ENCODE measurements around the gene TENT4A.

Gene TENT4A

GRCh38 chr5:6727231-6727630, 14.0 kb downstream of the TENT4A start:
- peak overlapping the region; percentile 8; the same call in 1 of the 2 replicates for H3K27ac ChIP-seq
- no peak for TF ChIP-seq CTCF (conservative IDR thresholded peaks at IDR 0.05; ENCODE audit: low read depth)
- no peak for DNase-seq (ENCODE audit: low spot score)
- ChIA-PET POLR2A (ENCODE audit: low non-redundant PET) (no interaction called here), CTCF (interaction anchor here (0.5 kb wide), 1 partner anchor 92 kb away, joined by 3 read pairs; no protein-coding TSS in a partner anchor)

GRCh38 chr5:6728011-6728794, 15.0 kb downstream of the TENT4A start:
- CTCF ChIA-PET, result interaction anchor here (0.5 to 0.6 kb wide), 2 partner anchors 9 to 249 kb away, joined by 3 to 6 read pairs; no protein-coding TSS in a partner anchor
- H3K27ac ChIP-seq, result 0 out of 2 replicates have a peak overlapping the region, but pooled peaks have one; percentile 1
- TF ChIP-seq CTCF (conservative IDR thresholded peaks at IDR 0.05; ENCODE audit: low read depth), result no peak
- POLR2A ChIA-PET (ENCODE audit: low non-redundant PET), result no interaction called here
- no peak for DNase-seq (ENCODE audit: low spot score)

- ChIA-PET CTCF (no interaction called here), POLR2A (ENCODE audit: low non-redundant PET) (interaction anchor here (0.7 kb wide), 1 partner anchor 117 kb away, joined by 3 read pairs; no protein-coding TSS in a partner anchor)
- H3K27ac ChIP-seq, result no peak overlapping the region
- no peak for DNase-seq (ENCODE audit: low spot score)
- TF ChIP-seq CTCF (conservative IDR thresholded peaks at IDR 0.05; ENCODE audit: low read depth), result no peak
Observed at GRCh38 chr5:6728795-6729183, 15.6 kb downstream of the TENT4A start.

GRCh38 chr5:6729386-6730310, 16.4 kb downstream of the TENT4A start:
- H3K27ac ChIP-seq, result peak overlapping the region; percentile 26
- no peak for TF ChIP-seq CTCF (conservative IDR thresholded peaks at IDR 0.05; ENCODE audit: low read depth)
- POLR2A ChIA-PET (ENCODE audit: low non-redundant PET), result interaction anchor here (0.7 kb wide), 1 partner anchor 117 kb away, joined by 3 read pairs; no protein-coding TSS in a partner anchor
- DNase-seq (ENCODE audit: low spot score), result no peak
- CTCF ChIA-PET, result interaction anchor here (0.6 kb wide), 1 partner anchor 74 kb away, joined by 3 read pairs; no protein-coding TSS in a partner anchor

- no peak for TF ChIP-seq CTCF (conservative IDR thresholded peaks at IDR 0.05; ENCODE audit: low read depth)
- CTCF ChIA-PET, result interaction anchor here (0.6 kb wide), 1 partner anchor 74 kb away, joined by 3 read pairs; no protein-coding TSS in a partner anchor
- POLR2A ChIA-PET (ENCODE audit: low non-redundant PET), result no interaction called here
Observed at GRCh38 chr5:6730407-6730806, 17.2 kb downstream of the TENT4A start.

GRCh38 chr5:6730807-6731206, 17.6 kb downstream of the TENT4A start:
- no peak overlapping the region for H3K27ac ChIP-seq
- CTCF ChIA-PET, result interaction anchor here (0.6 kb wide), 1 partner anchor 73 kb away, joined by 3 read pairs; no protein-coding TSS in a partner anchor

More at GRCh38 chr5:6730407-6730806, 17.2 kb downstream of the TENT4A start:
- peak overlapping the region; percentile 26 for H3K27ac ChIP-seq
- no peak for DNase-seq (ENCODE audit: low spot score)

More at GRCh38 chr5:6730807-6731206, 17.6 kb downstream of the TENT4A start:
- no peak for DNase-seq (ENCODE audit: low spot score)
- POLR2A ChIA-PET (ENCODE audit: low non-redundant PET), result no interaction called here
- TF ChIP-seq CTCF (conservative IDR thresholded peaks at IDR 0.05; ENCODE audit: low read depth), result no peak

All from RWPE1 (cell line).